ENCODE measurements around the gene FIGNL1. TPM values are rescaled to one million over a fixed set of nuclear protein-coding genes. Genes with fewer than 3 reads are reported as not detected.

FIGNL1 gene
- total RNA-seq, 2 donors from 2014 or later: 47.7 to 54.5 TPM

DNA sequence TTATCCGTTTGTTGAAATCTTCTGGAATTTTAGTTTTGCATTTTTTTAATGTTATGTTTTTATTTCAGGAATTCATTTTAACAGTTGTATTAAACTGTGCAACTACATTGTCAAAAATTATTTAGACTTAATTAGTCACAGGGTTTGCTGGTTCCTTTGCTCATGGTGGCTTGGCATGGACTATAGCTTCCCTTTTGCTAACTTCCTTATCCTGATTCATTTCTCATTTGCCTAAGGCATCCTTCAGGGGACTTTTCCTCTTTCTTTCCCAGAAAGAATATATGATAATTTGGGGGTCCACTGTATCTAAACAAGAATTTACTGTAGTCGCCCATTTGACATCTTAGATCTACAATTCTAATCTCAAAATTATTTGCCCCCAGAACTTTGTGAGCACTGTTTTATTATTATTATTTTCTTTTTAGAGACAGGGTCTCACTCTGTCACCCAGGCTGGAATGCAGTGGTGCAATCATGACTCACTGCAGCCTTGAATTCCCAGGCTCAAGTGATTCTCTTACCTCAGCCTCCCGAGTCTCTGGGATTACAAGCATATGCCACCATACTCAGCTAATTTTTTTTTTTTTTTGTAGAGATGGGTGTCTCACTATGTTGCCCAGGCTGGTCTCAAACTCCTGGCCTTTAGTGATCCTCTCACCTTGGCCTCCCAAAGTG lies 13.9 kb downstream of the FIGNL1 start:
- H3K9me3 Mint-ChIP-seq: no peaks in the 10 kb centered on the region
- ATAC-seq (replicated peaks in 1 of 2): no peak
- H3K36me3 Mint-ChIP-seq (ENCODE audit: insufficient read depth in 2 of 2): peaks cover 10 to 24% of the 10 kb centered on the region in 2 donors
- no peaks in the 10 kb centered on the region for H3K27me3 Mint-ChIP-seq (ENCODE audit: low read depth)
- H3K4me1 Mint-ChIP-seq (ENCODE audit: low read depth): no peaks in the 10 kb centered on the region
- no peak overlapping the region for H3K27ac Mint-ChIP-seq
- no peak for DNase-seq
- no peak overlapping the region for H3K4me3 Mint-ChIP-seq

DNA sequence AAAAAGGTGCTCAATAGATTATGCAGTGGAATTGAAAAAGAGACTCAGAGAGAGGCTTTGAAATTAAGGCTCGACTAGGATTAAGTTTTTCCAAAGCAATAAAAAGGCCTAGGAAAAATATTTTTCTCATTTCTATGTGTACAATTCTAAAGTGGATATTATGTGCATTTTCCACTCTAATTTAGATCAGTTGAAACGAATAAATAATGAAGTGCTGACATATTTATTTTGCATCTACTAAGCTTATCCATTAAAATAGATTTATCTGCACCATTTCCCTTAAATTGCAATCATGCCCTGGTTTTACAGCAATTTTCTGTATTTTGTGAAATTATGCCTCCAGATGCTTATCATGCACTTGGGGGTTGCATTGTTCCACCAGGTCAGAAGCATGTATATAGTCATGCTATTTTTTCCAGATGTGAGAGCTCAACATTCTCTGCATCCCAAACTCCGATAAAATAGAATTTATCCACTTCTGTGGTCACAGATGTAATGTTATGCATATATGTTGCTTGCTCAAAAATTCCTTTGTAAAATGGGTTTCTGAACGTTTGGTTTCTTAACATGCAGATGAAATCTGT lies 18.3 kb downstream of the FIGNL1 start:
- Mint-ChIP-seq H3K4me1 (ENCODE audit: low read depth) (no peaks in the 10 kb centered on the region), H3K9me3 (no peaks in the 10 kb centered on the region), H3K27me3 (ENCODE audit: low read depth) (no peaks in the 10 kb centered on the region), H3K27ac (no peak overlapping the region), H3K4me3 (no peak overlapping the region), H3K36me3 (ENCODE audit: insufficient read depth in 2 of 2) (peaks cover 0 to 3% of the 10 kb centered on the region in 2 donors)
- ATAC-seq (replicated peaks in 1 of 2) (no peak), DNase-seq (no peak)

DNA sequence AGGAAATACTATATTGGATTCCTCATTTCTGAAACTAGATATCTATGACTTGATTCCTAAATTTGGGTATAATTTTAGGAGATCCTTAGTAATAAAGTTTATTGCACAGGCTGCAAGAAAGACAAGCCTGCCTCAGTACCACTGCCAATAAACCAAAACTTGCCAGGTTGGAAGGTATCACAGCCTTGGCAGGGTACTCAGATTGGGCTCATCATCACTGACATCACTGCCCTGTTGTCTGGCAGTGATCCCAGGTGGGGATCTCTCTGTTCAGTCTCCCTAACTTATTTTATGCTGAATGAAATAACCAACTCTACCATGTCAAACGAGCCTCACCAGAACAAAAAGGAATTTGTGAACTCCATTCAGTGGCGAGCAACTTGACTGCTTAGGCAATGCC lies 18.8 kb downstream of the FIGNL1 start:
- no peak for ATAC-seq (replicated peaks in 1 of 2)
- no peaks in the 10 kb centered on the region for H3K9me3 Mint-ChIP-seq
- H3K27me3 Mint-ChIP-seq (ENCODE audit: low read depth): no peaks in the 10 kb centered on the region
- no peak for DNase-seq
- H3K4me3 Mint-ChIP-seq: no peak overlapping the region
- H3K36me3 Mint-ChIP-seq (ENCODE audit: insufficient read depth in 2 of 2): peaks cover 0 to 1% of the 10 kb centered on the region in 2 donors
- H3K4me1 Mint-ChIP-seq (ENCODE audit: low read depth): no peaks in the 10 kb centered on the region
- H3K27ac Mint-ChIP-seq: no peak overlapping the region

DNA sequence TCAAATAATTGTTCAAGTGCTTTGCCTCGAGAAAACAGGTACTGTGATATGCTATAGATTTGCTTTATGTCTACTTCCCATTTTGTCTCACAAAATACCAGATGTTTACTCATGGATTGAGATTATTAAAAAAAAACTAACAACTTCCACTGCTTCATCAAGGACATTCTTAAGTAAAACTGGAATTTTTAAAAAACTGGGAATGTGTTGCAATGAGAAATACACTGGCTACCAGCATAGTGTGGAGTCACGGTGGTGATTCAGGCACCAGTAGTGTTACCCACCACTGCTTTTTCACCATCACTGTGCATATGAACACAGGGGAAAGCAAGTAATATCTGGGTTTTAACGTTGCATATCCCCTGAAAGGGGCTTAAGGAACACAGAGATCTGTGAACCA lies 21.2 kb downstream of the FIGNL1 start:
- Mint-ChIP-seq H3K4me3 (no peak overlapping the region), H3K27me3 (ENCODE audit: low read depth) (no peaks in the 10 kb centered on the region), H3K9me3 (no peaks in the 10 kb centered on the region), H3K36me3 (ENCODE audit: insufficient read depth in 2 of 2) (peaks cover 0 to 1% of the 10 kb centered on the region in 2 donors), H3K27ac (no peak overlapping the region), H3K4me1 (ENCODE audit: low read depth) (no peaks in the 10 kb centered on the region)
- ATAC-seq (replicated peaks in 1 of 2): no peak
- DNase-seq: no peak

GRCh38 chr7:50427518-50427917 lies 22.6 kb downstream of the FIGNL1 start:
- Mint-ChIP-seq H3K9me3 (no peaks in the 10 kb centered on the region), H3K27ac (no peak overlapping the region), H3K4me1 (ENCODE audit: low read depth) (peaks cover 5% of the 10 kb centered on the region), H3K36me3 (ENCODE audit: insufficient read depth in 2 of 2) (no peaks in the 10 kb centered on the region), H3K27me3 (ENCODE audit: low read depth) (no peaks in the 10 kb centered on the region), H3K4me3 (no peak overlapping the region)
- DNase-seq: no peak
- no peak for ATAC-seq (replicated peaks in 1 of 2)

- DNase-seq: no peak
- no peaks in the 10 kb centered on the region for H3K27me3 Mint-ChIP-seq (ENCODE audit: low read depth)
- H3K9me3 Mint-ChIP-seq: no peaks in the 10 kb centered on the region
- no peak overlapping the region for H3K27ac Mint-ChIP-seq
- no peaks in the 10 kb centered on the region for H3K36me3 Mint-ChIP-seq (ENCODE audit: insufficient read depth in 2 of 2)
- H3K4me1 Mint-ChIP-seq (ENCODE audit: low read depth): peaks cover 6% of the 10 kb centered on the region
- ATAC-seq (replicated peaks in 1 of 2): no peak
- H3K4me3 Mint-ChIP-seq: no peak overlapping the region
Measured at GRCh38 chr7:50426280-50427045, 23.7 kb downstream of the FIGNL1 start.

GRCh38 chr7:50425318-50425717 lies 24.8 kb downstream of the FIGNL1 start:
- peaks cover 6% of the 10 kb centered on the region for H3K4me1 Mint-ChIP-seq (ENCODE audit: low read depth)

DNA sequence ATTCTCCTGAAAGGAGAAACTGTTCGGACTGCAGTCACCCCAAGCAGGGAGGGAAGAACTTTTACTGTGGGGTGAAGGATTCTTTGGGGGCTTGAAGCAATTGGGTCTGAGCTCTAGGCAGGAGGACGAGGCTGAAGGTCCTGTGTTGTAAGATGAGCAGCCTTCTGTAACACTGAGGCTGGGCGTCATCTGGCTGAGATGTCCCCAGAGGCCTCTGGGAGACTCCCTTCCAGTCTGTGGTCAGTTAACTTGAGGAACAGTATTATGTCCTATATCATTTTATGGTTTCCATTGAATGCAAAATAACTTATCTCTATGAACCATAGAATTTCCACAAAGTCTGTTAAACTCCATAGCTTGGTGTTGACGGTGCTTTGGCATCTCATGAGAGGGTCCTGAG lies 26.3 kb downstream of the FIGNL1 start:
- DNase-seq (no peak), ATAC-seq (replicated peaks in 1 of 2) (no peak)
- no peak overlapping the region for H3K27ac Mint-ChIP-seq
- H3K36me3 Mint-ChIP-seq (ENCODE audit: insufficient read depth in 2 of 2): no peaks in the 10 kb centered on the region
- no peaks in the 10 kb centered on the region for H3K9me3 Mint-ChIP-seq
- H3K27me3 Mint-ChIP-seq (ENCODE audit: low read depth): no peaks in the 10 kb centered on the region
- peaks cover 10% of the 10 kb centered on the region for H3K4me1 Mint-ChIP-seq (ENCODE audit: low read depth)
- no peak overlapping the region for H3K4me3 Mint-ChIP-seq

More at GRCh38 chr7:50425318-50425717, 24.8 kb downstream of the FIGNL1 start:
- ATAC-seq (replicated peaks in 1 of 2) (no peak), DNase-seq (no peak)
- Mint-ChIP-seq H3K36me3 (ENCODE audit: insufficient read depth in 2 of 2) (no peaks in the 10 kb centered on the region), H3K4me3 (no peak overlapping the region), H3K9me3 (no peaks in the 10 kb centered on the region), H3K27me3 (ENCODE audit: low read depth) (no peaks in the 10 kb centered on the region), H3K27ac (no peak overlapping the region)

DNA sequence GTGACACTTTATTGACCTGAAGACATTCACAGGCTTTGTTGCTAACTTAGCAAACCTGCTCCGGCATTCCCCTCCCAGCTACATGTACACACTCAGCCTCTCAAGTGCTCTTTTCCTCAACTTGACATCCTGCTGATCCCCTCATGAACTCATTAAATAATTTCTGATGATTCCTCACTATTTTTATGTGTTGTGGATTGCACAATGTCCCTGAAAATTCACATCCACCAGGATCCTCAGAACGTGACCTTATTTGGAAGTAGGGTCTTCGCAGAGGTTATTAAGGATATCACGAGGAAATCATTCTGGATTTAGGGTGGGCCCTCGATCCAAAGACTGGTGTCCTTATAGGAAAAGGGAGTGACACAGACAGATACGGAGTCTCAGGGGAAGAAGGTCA lies 27.3 kb downstream of the FIGNL1 start:
- no peaks in the 10 kb centered on the region for H3K36me3 Mint-ChIP-seq (ENCODE audit: insufficient read depth in 2 of 2)
- H3K27ac Mint-ChIP-seq: peak overlapping the region; percentile 2
- no peak overlapping the region for H3K4me3 Mint-ChIP-seq
- H3K27me3 Mint-ChIP-seq (ENCODE audit: low read depth): no peaks in the 10 kb centered on the region
- H3K4me1 Mint-ChIP-seq (ENCODE audit: low read depth): peaks cover 16% of the 10 kb centered on the region
- no peaks in the 10 kb centered on the region for H3K9me3 Mint-ChIP-seq
- DNase-seq (no peak), ATAC-seq (replicated peaks in 1 of 2) (no peak)

- Mint-ChIP-seq H3K27ac (no peak overlapping the region), H3K4me3 (no peak overlapping the region), H3K36me3 (ENCODE audit: insufficient read depth in 2 of 2) (no peaks in the 10 kb centered on the region), H3K9me3 (no peaks in the 10 kb centered on the region), H3K4me1 (ENCODE audit: low read depth) (peaks cover 34% of the 10 kb centered on the region), H3K27me3 (ENCODE audit: low read depth) (no peaks in the 10 kb centered on the region)
- DNase-seq: no peak
- no peak for ATAC-seq (replicated peaks in 1 of 2)
Measured at GRCh38 chr7:50421043-50421442, 29.1 kb downstream of the FIGNL1 start.

- DNase-seq (no peak), ATAC-seq (replicated peaks in 1 of 2) (peak; percentile 8 to 12)
- Mint-ChIP-seq H3K27me3 (ENCODE audit: low read depth) (no peaks in the 10 kb centered on the region), H3K9me3 (no peaks in the 10 kb centered on the region), H3K36me3 (ENCODE audit: insufficient read depth in 2 of 2) (no peaks in the 10 kb centered on the region), H3K4me1 (ENCODE audit: low read depth) (peaks cover 44% of the 10 kb centered on the region), H3K4me3 (no peak overlapping the region), H3K27ac (no peak overlapping the region)
Measured at GRCh38 chr7:50418526-50419290, 31.4 kb downstream of the FIGNL1 start.

GRCh38 chr7:50418086-50418515 lies 32.0 kb downstream of the FIGNL1 start:
- no peak overlapping the region for H3K4me3 Mint-ChIP-seq
- DNase-seq (peak; percentile 81), ATAC-seq (replicated peaks in 1 of 2) (peak; percentile 79 to 89)
- H3K36me3 Mint-ChIP-seq (ENCODE audit: insufficient read depth in 2 of 2): no peaks in the 10 kb centered on the region
- no peak overlapping the region for H3K27ac Mint-ChIP-seq
- no peaks in the 10 kb centered on the region for H3K27me3 Mint-ChIP-seq (ENCODE audit: low read depth)
- no peaks in the 10 kb centered on the region for H3K9me3 Mint-ChIP-seq
- peaks cover 44% of the 10 kb centered on the region for H3K4me1 Mint-ChIP-seq (ENCODE audit: low read depth)
